GM12878 (cell line): Measurements from ENCODE around the gene NUPR1. TPM values are rescaled to one million over a fixed set of nuclear protein-coding genes. Genes with fewer than 3 reads are reported as not detected.

Source experiments
- BACH1 ChIP-seq: fragments of 450-650 bp; IDR thresholded peaks from 2 replicates; pipeline ENCODE4 v1.6.1; 2017; ENCODE audit warnings: mild to moderate bottlenecking, borderline replicate concordance
- CUX1 ChIP-seq: IDR thresholded peaks from 2 replicates; pipeline ENCODE4 v1.6.1; 2012; ENCODE audit warnings: improper control_type of control experiment, low read depth, low read length; ENCODE audit not compliant: insufficient replicate concordance
- FOXM1 ChIP-seq: IDR thresholded peaks from 2 replicates; pipeline ENCODE4 v1.6.1; 2012; ENCODE audit warnings: low read depth, mild to moderate bottlenecking, inconsistent platforms, low read length, moderate library complexity
- HDAC6 ChIP-seq: fragments of 200-600 bp; sonication (generic); IDR thresholded peaks from one replicate; pipeline ENCODE4 v1.8.0; 2017; ENCODE audit warnings: antibody characterized with exemption; ENCODE audit not compliant: unreplicated experiment
- IKZF2 ChIP-seq, 2 experiments: fragments of 450-650 bp; IDR thresholded peaks; 2 replicates each; pipeline ENCODE4 v1.6.1; 2017; ENCODE audit warnings: mild to moderate bottlenecking in 2 of 2, moderate library complexity in 2 of 2
- IRF4 ChIP-seq: IDR thresholded peaks from 2 replicates; pipeline ENCODE4 v1.6.1; 2011; ENCODE audit warnings: low read depth, low read length
- NBN ChIP-seq: fragments of 450-650 bp; IDR thresholded peaks from 2 replicates; pipeline ENCODE4 v1.6.1; 2016
- NFYA ChIP-seq: IDR thresholded peaks from 2 replicates; pipeline ENCODE4 v1.6.1; 2011; ENCODE audit warnings: low read depth, mild to moderate bottlenecking, low read length, improper control_type of control experiment, borderline replicate concordance
- PRDM15 ChIP-seq: fragments of 450-650 bp; formaldehyde crosslinking; IDR thresholded peaks from 2 replicates; pipeline ENCODE4 v1.4.0; 2020; ENCODE audit warnings: mild to moderate bottlenecking, moderate library complexity
- RUNX3 ChIP-seq: IDR thresholded peaks from 2 replicates; pipeline ENCODE4 v1.6.1; 2012; ENCODE audit warnings: low read length, inconsistent platforms
- TCF12 ChIP-seq: IDR thresholded peaks from 2 replicates; pipeline ENCODE4 v1.6.1; 2011; ENCODE audit warnings: low read depth, mild to moderate bottlenecking, low read length
- ZNF384 ChIP-seq: IDR thresholded peaks from 2 replicates; pipeline ENCODE4 v1.6.1; 2012; ENCODE audit warnings: low read depth, mild to moderate bottlenecking, low read length, improper control_type of control experiment, borderline replicate concordance
- polyA plus RNA-seq, 11 experiments: library from polyadenylated mRNA; depleted of rRNA in 4 of 11; unstranded in 6 of 11; stranded (reverse) in 5 of 11; fragments of >200 nt; fragmentation: Nextera tagmentation in 4 of 11; fragmentation: Illumina TruSeq in 1 of 11; extraction: Ambion mirVana in 4 of 11; extraction: Trizol in 1 of 11; gene quantifications; 1 replicate in 1 of 11; 2 replicates in 10 of 11; pipeline versions ENCODE4 v1.2.1 to v1.2.3, GENCODE V29; 2011 to 2016; ENCODE audit warnings: inconsistent platforms in 2 of 11, missing spikeins in 2 of 11, low read depth in 1 of 11
- total RNA-seq, 4 experiments: library from RNA; depleted of rRNA in 3 of 4; stranded (reverse); fragments of >200 nt in 3 of 4; fragmentation: Illumina TruSeq in 1 of 4; extraction: Trizol in 1 of 4; gene quantifications; 2 replicates each; pipeline versions ENCODE4 v1.2.1 to v1.2.3, GENCODE V29; 2013 to 2021
- TF ChIP-seq, protein P1 (sequence below): IDR thresholded peaks from 2 replicates; pipeline ENCODE4 v1.6.1; 2012; ENCODE audit warnings: low read depth, low read length, improper control_type of control experiment
- TF ChIP-seq, protein P2 (sequence below): fragments of 450-650 bp; IDR thresholded peaks from 2 replicates; pipeline ENCODE4 v1.6.1; 2017; ENCODE audit warnings: antibody characterized with exemption, mild to moderate bottlenecking, moderate library complexity

The NUPR1 gene
- total and polyA plus RNA-seq, 10 of the 15 experiments (the other 5 are each of a cell fraction or from before 2014, with no cell fraction given): 0.04 to 0.78 (median 0.17) TPM; not detected in 2

- TF ChIP-seq CUX1: no peak
- no peak for TF ChIP-seq PRDM15
- TF ChIP-seq IRF4: 0 out of 2 replicates have a peak, but pooled peaks have one; percentile 10
- TF ChIP-seq NBN: no peak
- TF ChIP-seq NFYA: no peak
- TF ChIP-seq FOXM1: no peak
- no peak for TF ChIP-seq ZNF384
- peak; percentile 38; the same call in 1 of the 2 replicates for TF ChIP-seq RUNX3
- TF ChIP-seq BACH1: 0 out of 2 replicates have a peak, but pooled peaks have one; percentile 14
- TF ChIP-seq, protein P1, sequence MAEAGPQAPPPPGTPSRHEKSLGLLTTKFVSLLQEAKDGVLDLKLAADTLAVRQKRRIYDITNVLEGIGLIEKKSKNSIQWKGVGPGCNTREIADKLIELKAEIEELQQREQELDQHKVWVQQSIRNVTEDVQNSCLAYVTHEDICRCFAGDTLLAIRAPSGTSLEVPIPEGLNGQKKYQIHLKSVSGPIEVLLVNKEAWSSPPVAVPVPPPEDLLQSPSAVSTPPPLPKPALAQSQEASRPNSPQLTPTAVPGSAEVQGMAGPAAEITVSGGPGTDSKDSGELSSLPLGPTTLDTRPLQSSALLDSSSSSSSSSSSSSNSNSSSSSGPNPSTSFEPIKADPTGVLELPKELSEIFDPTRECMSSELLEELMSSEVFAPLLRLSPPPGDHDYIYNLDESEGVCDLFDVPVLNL: no peak
- TF ChIP-seq IKZF2 (IDR thresholded peaks at IDR 0.05): 0 out of 4 replicates have a peak, but pooled peaks of 1 of the 2 experiments have one; percentile 13
- TF ChIP-seq, protein P2, sequence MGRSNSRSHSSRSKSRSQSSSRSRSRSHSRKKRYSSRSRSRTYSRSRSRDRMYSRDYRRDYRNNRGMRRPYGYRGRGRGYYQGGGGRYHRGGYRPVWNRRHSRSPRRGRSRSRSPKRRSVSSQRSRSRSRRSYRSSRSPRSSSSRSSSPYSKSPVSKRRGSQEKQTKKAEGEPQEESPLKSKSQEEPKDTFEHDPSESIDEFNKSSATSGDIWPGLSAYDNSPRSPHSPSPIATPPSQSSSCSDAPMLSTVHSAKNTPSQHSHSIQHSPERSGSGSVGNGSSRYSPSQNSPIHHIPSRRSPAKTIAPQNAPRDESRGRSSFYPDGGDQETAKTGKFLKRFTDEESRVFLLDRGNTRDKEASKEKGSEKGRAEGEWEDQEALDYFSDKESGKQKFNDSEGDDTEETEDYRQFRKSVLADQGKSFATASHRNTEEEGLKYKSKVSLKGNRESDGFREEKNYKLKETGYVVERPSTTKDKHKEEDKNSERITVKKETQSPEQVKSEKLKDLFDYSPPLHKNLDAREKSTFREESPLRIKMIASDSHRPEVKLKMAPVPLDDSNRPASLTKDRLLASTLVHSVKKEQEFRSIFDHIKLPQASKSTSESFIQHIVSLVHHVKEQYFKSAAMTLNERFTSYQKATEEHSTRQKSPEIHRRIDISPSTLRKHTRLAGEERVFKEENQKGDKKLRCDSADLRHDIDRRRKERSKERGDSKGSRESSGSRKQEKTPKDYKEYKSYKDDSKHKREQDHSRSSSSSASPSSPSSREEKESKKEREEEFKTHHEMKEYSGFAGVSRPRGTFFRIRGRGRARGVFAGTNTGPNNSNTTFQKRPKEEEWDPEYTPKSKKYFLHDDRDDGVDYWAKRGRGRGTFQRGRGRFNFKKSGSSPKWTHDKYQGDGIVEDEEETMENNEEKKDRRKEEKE: no peak
- no peak for TF ChIP-seq TCF12
- TF ChIP-seq HDAC6: no peak
Observed at GRCh38 chr16:28555561-28555960, 16.8 kb upstream of the NUPR1 start (continued).
